HG02938 (cell line): ENCODE results near the gene PIGN.
A peak's percentile ranks its signal among the peaks of the same experiment; 100 is the strongest.

Experiments used
- ATAC-seq: cut with Tn5 transposase; IDR thresholded peaks from one replicate; pipeline ENCODE4 v1.9.1; 2021; ENCODE audit warnings: mild to moderate bottlenecking, moderate library complexity; ENCODE audit not compliant: unreplicated experiment

Gene PIGN

DNA sequence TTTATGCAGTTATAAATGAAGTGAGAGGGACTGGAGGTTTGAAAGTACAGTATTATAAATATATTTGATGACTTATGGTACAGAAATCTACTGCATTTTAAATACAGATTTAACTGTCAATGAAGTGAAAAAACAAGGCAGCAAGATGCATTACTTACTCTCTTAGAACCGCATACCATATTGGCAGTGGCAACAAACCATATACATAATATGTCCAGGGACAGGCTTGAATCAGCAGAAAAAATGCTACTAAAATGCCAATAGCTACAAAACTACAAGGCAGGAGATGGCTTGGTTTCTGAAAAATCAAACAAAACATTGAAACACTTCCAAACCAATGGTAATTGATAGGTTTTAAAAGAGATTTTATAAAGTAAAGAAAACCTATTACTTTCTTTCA, 77.2 kb downstream of the PIGN start:
- ATAC-seq = no peak

- ATAC-seq = no peak
Measured at GRCh38 chr18:62107881-62108280, 79.0 kb downstream of the PIGN start.

- ATAC-seq = no peak
Measured at GRCh38 chr18:62106271-62106670, 80.6 kb downstream of the PIGN start.

- no peak for ATAC-seq
Measured at GRCh38 chr18:62105376-62105775, 81.5 kb downstream of the PIGN start.

GRCh38 chr18:62102221-62102620, 84.6 kb downstream of the PIGN start:
- ATAC-seq = peak; percentile 75

GRCh38 chr18:62101321-62101721, 85.5 kb downstream of the PIGN start:
- ATAC-seq = no peak

- no peak for ATAC-seq
Measured at GRCh38 chr18:62098960-62099359, 87.9 kb downstream of the PIGN start.

DNA sequence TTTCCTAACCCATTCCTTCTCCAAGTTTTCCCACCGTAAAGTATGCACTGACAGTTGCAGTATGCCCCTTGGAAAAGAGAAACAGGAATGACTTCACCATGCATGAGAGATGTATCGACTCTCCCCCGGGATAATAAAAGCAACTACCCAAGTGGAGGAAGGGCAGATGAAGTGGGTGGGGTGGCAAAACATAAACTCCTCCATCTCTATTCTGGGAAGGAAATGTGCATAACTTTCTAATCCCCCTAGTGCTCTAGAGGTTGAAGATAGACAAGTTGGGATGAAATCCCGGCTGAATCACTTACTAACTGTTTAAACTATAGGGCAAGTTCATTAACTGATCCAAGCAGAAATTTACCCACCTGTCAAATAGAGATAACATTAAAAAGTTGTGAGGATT, 89.2 kb downstream of the PIGN start:
- ATAC-seq = no peak

- no peak for ATAC-seq
Measured at GRCh38 chr18:62091487-62092120, 95.3 kb downstream of the PIGN start.

DNA sequence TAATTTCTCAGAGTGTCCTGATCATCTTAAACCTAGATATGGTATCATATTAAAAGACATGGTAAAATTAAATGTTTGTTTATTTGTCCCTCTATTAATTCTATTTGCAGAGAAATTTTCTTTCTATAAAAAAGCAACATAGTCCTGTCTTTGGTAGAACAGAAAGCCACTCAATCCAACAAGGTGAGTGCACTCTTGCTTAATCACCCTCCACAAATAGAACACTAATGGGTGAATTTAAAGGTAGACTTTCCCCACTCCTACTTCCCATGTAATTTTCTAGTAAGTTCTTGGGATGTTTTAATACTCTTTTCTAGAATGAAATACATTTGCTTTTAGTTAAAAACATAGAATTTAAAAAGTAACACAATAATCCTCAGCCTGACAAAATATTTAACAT, 97.7 kb downstream of the PIGN start:
- no peak for ATAC-seq

DNA sequence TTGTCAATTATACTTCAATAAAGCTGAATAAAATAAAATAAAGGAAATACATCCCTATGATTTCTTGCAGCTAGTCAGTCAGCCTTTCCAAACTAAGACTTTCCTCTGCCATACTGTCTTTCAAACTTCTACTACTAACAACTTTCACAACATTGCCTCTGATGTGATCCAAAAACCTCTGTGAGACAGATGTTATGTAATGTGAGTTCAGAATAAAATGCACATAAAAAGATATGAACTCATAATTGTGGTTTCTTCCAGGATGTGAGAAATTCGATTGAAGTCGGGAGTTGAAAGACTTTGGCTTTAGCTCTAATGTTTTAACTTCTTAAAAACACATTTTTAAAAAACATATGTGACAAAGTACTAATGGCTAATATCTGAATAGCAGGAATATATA, 98.7 kb downstream of the PIGN start:
- no peak for ATAC-seq

DNA sequence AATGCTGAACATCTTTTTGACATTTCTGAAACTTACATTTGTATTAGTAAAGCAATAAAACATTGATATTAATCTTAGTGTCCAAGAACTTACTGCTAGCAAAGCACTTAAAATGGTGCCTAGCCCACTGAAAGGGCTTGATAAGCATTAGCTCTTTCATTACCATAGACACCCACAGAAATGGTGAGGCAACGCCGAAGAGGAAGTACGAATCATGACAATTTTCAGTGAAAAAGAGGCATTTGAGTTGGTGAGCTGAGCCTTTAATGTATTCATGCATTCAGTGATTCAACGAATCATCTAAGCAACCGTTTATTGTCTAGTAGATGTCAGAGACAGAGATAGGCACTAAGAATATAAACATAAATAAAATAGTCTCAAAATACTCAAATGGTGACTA, 101.1 kb downstream of the PIGN start:
- no peak for ATAC-seq

DNA sequence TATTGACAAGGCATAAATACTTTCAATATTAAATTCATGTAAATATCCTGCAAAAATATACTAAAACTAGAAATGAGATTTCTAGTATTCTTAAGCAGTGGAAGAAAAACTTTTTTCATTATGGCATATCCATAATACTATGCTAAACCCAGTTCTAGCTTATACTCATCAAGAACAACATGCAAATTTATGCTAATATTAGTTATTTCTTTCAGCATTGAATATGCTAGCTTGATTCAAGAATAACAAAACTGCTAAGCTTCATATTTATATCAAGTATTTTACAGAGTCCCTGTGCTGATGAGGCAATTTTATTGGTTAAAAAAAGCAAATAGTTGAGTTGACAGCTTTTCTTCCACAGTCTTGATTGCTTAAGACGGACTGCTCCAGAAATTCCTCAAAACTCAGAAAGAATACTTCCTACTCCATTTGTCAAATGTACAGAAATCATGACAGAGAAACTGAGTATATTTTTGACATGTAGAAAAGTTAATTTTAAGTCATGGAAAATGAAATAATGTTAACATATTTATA, 105.0 kb downstream of the PIGN start:
- no peak for ATAC-seq

GRCh38 chr18:62081248-62081647, 105.6 kb downstream of the PIGN start:
- ATAC-seq = no peak

DNA sequence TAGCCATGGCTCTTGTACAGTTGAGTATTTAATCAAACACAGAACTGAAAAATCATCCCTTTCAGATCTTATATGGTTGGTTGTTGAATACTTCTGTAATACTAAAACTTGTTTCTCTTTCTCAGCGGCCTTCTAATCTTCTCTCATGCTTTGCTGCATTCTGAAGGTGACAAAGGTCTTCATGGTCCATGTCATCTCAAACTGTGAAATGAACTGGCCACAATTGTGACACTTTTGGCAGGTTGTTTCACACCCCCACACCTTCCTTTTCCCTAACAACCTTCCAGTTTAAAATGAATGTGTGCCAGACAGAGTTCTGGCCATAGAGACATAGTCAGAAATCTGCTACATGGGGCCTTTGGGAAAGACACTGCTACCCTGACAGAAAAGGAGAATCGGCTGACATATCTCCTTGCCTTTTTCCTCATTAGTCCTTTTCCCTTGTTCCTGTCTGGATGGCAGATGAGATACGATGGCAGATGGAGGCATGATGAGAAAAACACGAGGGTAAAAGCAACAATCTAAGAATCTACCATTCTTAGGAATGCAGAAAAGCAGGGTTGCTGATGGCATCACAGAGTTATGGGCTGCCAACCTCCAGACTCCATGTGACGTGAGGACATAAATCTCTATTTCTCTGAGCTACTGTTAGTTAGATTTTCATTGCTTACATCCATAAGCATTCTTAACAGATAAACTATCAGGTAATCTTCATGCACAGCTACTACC, 106.5 kb downstream of the PIGN start:
- ATAC-seq = no peak

DNA sequence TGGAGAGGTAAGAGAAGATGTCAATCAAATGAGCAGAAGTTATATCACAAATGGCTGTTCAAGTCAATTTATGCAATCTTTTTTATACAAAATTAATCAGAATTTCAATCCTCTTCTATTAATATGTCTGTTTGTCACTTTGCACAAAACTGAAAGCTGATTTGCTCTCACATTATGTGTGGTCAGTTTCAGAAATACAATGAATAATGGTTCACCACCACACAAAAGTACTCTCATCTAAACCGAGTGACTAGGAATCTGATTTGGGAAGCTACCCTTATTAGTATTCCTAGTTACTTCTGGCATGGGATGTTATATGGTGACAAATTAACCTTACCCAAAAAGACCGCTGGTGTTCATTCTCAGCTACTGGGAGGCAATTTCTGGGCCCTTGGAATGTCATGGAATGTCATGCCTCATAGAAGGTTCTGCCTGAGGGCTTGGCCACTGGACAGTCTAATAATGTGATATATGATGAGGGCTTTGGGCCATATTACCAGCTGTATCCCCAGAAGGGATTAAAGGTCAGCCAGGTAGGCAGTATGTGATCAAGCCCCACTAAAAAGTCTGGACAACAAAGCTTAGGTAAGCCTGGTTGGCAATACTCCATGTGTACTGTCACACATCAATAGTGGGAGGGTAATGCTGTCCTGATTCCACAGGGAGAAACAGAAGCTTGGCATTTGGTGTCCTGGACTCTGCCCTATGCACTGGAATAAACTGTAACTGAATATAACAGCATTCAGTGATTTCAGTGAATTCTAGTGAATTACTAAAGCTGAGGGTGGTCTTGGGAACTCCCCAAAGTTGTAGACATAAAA, 113.2 kb downstream of the PIGN start:
- no peak for ATAC-seq

DNA sequence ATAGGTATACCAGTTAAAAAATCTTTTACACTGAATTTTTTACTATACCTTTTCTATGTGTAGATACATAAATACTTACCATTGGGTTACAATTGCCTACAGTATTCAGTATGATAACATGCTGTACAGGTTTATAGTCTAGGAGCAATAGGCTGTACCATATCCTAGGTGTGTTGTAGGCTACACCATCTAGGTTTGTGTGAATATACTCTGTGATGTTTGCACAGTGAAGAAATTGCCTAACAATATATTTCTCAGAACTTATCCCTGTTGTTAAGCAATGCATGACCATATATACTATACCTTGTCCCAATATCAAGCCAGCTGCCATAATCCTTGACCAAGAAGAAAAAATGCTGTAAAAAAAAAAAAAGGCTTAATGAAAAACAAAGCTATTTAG, 114.5 kb downstream of the PIGN start:
- no peak for ATAC-seq

DNA sequence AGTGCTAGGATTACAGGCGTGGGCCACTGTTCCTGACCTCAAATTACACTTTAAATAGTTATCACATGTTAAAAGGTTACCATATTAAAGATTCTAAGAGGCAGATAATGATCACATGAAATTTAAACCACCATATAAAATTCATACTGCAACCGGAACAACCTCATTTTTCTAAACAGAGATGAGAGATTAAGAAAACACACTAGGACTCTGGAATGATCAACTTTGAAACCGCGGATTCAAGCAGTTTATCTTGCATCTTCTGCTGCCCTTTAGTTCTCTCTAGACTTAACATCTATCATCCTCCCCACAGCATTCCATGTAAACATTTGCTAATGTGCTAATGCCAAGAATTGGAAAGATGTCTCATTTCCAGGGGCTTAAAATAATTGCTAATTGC, 115.8 kb downstream of the PIGN start:
- no peak for ATAC-seq

- ATAC-seq = no peak
Measured at GRCh38 chr18:62070302-62070701, 116.6 kb downstream of the PIGN start.

DNA sequence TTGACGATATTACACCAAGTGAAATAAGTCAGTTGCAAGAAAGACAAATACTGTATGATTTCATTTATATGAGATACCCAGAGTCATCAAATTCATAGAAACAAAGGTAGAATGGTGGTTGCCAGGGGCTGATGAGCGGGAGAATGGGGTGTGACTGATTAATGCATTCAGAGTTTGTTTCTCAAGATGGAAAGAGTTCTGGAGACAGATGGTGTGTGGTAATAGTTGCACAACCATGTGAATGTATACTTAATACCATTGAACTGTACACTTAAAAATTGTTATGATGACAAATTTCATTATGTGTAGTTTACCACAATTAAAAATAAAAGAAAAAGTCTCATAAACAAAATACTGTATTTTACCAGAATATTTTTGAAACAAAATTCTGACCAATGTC, 117.3 kb downstream of the PIGN start:
- ATAC-seq = no peak

DNA sequence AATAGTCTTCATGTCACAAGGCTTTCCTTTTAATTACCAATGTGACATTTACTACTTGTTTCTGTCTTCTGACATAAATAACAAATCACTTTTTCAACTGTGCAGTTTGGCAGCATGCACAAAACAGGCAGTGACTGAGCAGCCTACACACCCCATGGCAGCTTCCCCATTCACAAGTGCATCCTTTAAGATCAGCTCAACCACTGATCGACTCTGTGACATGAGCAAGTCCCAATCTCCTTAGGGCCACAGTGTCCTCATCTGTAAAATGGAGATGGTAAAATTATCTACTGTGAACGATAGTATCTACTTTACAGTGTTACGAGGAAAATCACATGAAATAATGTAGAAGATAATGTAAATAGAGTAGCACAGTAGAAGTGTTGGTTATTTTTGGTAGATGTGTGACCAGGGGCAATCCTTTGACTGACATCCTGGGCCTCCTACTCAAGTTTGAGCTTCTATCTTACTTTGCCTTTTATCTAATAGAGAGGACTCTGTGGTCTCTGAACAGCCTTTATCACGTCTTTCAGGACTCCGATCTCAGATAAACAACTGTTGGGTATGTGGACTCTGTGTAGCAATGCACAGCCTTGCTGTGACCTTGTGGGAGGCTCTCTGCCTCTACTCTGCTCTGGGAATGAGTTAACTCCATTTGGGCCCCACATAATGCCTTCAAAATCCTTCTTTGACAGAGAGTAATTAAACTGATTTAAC, 120.6 kb downstream of the PIGN start:
- ATAC-seq = no peak
